Fibroblast of skin of back (primary cell): ENCODE measurements around the gene CDH4.

Experiments
- DNase-seq: peaks from one replicate; pipeline ENCODE4 v3.0.0-alpha.2; 2013

The CDH4 gene

GRCh38 chr20:61682114-61682995 lies 430.3 kb downstream of the CDH4 start:
- no peak for DNase-seq

GRCh38 chr20:61682996-61683681 lies 431.1 kb downstream of the CDH4 start:
- peak; percentile 20 for DNase-seq

GRCh38 chr20:61683721-61684120 lies 431.7 kb downstream of the CDH4 start:
- DNase-seq, result no peak

GRCh38 chr20:61684136-61684535 lies 432.1 kb downstream of the CDH4 start:
- DNase-seq, result no peak

GRCh38 chr20:61684583-61685235 lies 432.6 kb downstream of the CDH4 start:
- no peak for DNase-seq

- DNase-seq, result no peak
These were observed 433.4 kb downstream of the CDH4 start for GRCh38 chr20:61685462-61685861.

GRCh38 chr20:61686051-61686936 lies 434.2 kb downstream of the CDH4 start:
- DNase-seq, result no peak

GRCh38 chr20:61688411-61688810 lies 436.4 kb downstream of the CDH4 start:
- no peak for DNase-seq

- DNase-seq, result no peak
These were observed 438.1 kb downstream of the CDH4 start for GRCh38 chr20:61690150-61690549.

- DNase-seq, result no peak
These were observed 439.2 kb downstream of the CDH4 start for GRCh38 chr20:61690993-61691838.

- DNase-seq, result no peak
These were observed 439.9 kb downstream of the CDH4 start for GRCh38 chr20:61691978-61692377.

- DNase-seq, result no peak
These were observed 440.4 kb downstream of the CDH4 start for GRCh38 chr20:61692479-61692878.

- DNase-seq, result no peak
These were observed 441.1 kb downstream of the CDH4 start for GRCh38 chr20:61693055-61693600.

GRCh38 chr20:61694682-61695081 lies 442.6 kb downstream of the CDH4 start:
- DNase-seq, result no peak

- DNase-seq, result no peak
These were observed 443.7 kb downstream of the CDH4 start for GRCh38 chr20:61695741-61696140.

- DNase-seq, result no peak
These were observed 444.2 kb downstream of the CDH4 start for GRCh38 chr20:61696181-61696735.

- no peak for DNase-seq
These were observed 445.9 kb downstream of the CDH4 start for GRCh38 chr20:61697666-61698597.

- no peak for DNase-seq
These were observed 446.8 kb downstream of the CDH4 start for GRCh38 chr20:61698598-61699494.
